PFSK-1 (cell line): ENCODE measurements around the gene PIEZO1.
A peak's percentile ranks its signal among the peaks of the same experiment; 100 is the strongest.

Experiments
- FOXP2 ChIP-seq: optimal IDR thresholded peaks from 2 replicates; pipeline ENCODE3; 2011; ENCODE audit warnings: borderline replicate concordance, control low read depth, inconsistent platforms; ENCODE audit not compliant: insufficient read depth; ENCODE audit errors: extremely low read length, extremely low read depth
- POLR2AphosphoS5 ChIP-seq: IDR thresholded peaks from 2 replicates; pipeline ENCODE4 v1.6.1; 2012; ENCODE audit warnings: low read depth, mild to moderate bottlenecking, control low read depth, low read length, moderate library complexity
- SIN3A ChIP-seq: IDR thresholded peaks from 2 replicates; pipeline ENCODE4 v1.6.1; 2012; ENCODE audit warnings: mild to moderate bottlenecking, low read length, moderate library complexity, borderline replicate concordance; ENCODE audit not compliant: insufficient read depth
- TAF1 ChIP-seq: IDR thresholded peaks from 2 replicates; pipeline ENCODE4 v1.6.1; 2012; ENCODE audit warnings: low read length, control low read depth, borderline replicate concordance; ENCODE audit not compliant: insufficient read depth
- TF ChIP-seq, protein P1 (sequence below), 2 experiments: IDR thresholded peaks; 2 replicates each; pipeline versions ENCODE4 v1.6.1 to v1.8.0; 2011 to 2012; ENCODE audit warnings: low read depth in 2 of 2, low read length in 2 of 2, control low read depth in 1 of 2, inconsistent platforms in 1 of 2, mild to moderate bottlenecking in 1 of 2, moderate library complexity in 1 of 2; ENCODE audit not compliant: insufficient read depth in 1 of 2

PIEZO1 gene

DNA sequence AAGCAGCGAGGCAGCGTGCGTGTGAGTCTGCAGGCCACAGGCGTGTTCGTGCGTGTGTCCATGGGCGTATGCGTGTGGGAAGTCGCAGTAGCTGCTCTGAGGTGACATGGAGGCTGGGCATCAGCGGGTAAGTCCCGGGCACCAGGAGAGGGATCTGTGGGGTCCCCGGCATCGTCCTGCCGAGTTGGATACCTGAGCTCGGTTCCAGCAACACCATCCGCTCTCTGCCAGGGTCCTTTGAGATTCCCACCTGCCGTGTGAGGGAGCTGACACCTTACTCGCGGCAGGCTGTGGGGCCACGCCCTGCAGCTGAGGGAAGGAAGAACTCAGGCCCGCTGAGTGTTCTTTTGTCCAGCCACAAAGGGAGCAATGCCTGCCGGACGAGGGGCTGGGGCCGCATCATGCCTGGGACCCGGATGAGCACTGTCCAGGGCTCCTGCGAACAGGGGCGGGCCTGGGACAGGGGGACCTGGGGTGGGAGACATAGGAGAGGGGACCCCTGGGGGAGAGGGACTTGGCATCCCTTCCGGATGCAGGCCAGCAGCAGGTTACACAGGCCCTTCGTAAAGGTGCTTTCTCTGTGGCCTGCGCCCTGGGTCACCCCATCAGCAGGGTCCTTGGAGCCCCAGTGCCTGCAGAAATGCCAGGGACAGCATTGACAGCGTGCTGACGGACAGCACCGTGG is 93.7 kb downstream of the PIEZO1 start:
- TF ChIP-seq FOXP2, result no peak
- no peak for TF ChIP-seq SIN3A
- no peak for TF ChIP-seq POLR2AphosphoS5
- TF ChIP-seq TAF1, result no peak
- TF ChIP-seq, protein P1, sequence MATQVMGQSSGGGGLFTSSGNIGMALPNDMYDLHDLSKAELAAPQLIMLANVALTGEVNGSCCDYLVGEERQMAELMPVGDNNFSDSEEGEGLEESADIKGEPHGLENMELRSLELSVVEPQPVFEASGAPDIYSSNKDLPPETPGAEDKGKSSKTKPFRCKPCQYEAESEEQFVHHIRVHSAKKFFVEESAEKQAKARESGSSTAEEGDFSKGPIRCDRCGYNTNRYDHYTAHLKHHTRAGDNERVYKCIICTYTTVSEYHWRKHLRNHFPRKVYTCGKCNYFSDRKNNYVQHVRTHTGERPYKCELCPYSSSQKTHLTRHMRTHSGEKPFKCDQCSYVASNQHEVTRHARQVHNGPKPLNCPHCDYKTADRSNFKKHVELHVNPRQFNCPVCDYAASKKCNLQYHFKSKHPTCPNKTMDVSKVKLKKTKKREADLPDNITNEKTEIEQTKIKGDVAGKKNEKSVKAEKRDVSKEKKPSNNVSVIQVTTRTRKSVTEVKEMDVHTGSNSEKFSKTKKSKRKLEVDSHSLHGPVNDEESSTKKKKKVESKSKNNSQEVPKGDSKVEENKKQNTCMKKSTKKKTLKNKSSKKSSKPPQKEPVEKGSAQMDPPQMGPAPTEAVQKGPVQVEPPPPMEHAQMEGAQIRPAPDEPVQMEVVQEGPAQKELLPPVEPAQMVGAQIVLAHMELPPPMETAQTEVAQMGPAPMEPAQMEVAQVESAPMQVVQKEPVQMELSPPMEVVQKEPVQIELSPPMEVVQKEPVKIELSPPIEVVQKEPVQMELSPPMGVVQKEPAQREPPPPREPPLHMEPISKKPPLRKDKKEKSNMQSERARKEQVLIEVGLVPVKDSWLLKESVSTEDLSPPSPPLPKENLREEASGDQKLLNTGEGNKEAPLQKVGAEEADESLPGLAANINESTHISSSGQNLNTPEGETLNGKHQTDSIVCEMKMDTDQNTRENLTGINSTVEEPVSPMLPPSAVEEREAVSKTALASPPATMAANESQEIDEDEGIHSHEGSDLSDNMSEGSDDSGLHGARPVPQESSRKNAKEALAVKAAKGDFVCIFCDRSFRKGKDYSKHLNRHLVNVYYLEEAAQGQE (IDR thresholded peaks at IDR 0.05; ENCODE audit: insufficient read depth in 1 of 2, low read depth in 2 of 2, low read length in 2 of 2), result no peak

DNA sequence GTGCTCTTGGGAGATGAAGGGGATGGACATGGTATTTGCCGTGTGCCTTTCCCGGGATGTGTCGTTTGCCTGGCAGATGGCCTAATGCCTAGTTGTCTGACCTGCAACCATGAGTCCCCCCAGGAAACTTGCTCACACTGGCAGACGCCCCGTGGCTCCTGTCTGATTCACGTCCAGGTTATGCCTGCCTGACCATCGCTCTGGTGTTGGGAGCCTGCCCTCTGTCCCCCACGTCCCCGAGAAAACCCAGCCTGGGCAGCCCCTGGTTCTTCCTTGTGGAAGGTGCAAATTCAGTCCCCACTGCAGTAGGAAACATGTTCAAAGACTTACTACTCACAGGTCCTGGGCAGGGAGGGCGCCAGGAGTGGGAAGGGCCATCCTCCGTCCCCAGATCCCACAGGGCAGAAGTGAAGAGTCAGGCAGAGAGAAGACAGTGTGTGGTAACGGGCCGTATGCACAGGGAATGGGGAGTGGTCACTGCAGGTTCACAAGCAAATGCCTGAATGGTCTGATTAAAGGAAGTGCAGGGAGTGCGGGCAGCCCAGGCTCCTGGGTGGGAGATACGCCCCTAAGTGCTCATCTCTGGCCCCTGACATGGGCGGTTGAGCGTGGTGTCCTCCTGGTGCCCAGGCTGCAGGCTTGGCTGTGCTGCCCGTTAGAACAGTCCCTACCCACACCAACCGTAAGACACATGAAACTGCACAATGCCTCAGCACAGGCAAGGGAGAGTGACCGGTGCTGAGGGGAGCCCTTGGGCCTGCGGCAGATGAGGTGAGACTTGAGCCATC is 94.5 kb downstream of the PIEZO1 start:
- TF ChIP-seq POLR2AphosphoS5, result no peak

DNA sequence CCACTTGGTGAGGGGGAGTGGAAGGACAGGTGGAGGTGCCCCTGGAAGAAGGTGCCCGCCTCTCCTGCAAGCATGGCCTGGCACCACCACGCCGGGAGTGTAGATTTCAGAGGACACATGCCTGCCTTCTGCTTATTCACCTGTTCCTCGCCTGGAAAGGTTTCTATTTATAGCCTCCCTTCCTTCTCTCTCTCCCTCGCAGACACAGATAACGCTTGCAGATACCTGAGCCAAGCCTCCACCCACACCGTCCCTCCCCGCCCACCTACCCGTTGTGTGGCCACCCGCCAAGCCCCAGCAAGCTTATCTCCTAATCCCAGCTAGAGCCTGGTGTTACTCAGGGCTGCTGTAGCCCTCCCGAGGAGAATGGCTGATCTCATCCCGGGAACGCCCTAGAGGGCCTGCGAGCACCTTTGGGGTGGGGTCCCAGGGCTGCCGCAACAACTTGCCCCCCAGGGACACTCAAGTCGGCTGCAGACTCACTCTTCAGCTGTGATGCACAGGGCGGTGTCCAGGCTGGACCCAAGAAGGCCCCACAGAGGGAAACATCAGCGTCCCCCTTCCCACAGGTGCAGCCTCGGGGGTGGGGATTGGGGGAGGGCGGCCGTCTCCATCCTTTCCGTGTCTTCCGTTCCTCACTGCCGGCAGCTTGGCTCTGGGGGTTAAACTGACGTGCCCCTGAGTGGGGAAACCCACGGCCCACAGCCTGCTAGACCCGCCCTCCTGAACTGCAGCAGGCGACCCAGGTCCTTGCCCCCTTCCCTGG is 96.8 kb downstream of the PIEZO1 start:
- TF ChIP-seq, protein P1 (IDR thresholded peaks at IDR 0.05; ENCODE audit: insufficient read depth in 1 of 2, low read depth in 2 of 2, low read length in 2 of 2), result no peak
- TF ChIP-seq SIN3A (no peak), FOXP2 (no peak), POLR2AphosphoS5 (no peak)

DNA sequence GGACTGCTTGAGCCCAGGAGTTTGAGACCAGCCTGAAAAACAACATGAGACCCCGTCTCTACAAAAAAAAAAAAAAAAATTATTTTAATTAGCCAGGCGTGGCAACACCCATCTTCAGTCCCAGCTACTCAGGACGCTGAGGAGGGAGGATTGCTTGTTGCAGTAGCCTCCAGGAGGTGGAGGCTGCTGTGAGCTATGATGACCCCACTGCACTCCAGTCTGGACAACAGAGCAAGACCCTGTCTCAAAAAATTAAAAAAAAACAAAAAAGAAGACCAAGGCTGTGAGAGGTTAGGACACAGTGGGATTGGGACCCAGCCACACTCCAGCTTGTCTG is 97.4 kb downstream of the PIEZO1 start:
- no peak for TF ChIP-seq FOXP2
- no peak for TF ChIP-seq SIN3A

DNA sequence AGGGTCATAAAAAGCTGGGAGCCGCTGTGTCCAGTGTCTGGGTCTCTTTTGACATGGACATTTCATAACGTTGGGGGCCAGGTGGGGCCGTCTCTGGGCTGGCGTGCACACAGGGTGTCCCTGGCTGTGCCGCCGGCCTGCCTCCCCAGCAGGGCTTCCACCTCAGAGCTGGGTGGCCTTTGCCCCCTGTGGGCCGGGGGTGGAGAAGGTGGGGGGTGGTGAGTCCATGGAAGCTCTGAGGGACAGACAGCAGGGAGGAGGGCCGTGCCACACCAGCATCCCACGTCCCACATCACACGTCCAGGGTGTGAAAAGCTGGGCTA is 97.8 kb downstream of the PIEZO1 start:
- TF ChIP-seq, protein P1 (IDR thresholded peaks at IDR 0.05; ENCODE audit: insufficient read depth in 1 of 2, low read depth in 2 of 2, low read length in 2 of 2), result no peak
- TF ChIP-seq TAF1 (no peak), FOXP2 (no peak), POLR2AphosphoS5 (no peak)

DNA sequence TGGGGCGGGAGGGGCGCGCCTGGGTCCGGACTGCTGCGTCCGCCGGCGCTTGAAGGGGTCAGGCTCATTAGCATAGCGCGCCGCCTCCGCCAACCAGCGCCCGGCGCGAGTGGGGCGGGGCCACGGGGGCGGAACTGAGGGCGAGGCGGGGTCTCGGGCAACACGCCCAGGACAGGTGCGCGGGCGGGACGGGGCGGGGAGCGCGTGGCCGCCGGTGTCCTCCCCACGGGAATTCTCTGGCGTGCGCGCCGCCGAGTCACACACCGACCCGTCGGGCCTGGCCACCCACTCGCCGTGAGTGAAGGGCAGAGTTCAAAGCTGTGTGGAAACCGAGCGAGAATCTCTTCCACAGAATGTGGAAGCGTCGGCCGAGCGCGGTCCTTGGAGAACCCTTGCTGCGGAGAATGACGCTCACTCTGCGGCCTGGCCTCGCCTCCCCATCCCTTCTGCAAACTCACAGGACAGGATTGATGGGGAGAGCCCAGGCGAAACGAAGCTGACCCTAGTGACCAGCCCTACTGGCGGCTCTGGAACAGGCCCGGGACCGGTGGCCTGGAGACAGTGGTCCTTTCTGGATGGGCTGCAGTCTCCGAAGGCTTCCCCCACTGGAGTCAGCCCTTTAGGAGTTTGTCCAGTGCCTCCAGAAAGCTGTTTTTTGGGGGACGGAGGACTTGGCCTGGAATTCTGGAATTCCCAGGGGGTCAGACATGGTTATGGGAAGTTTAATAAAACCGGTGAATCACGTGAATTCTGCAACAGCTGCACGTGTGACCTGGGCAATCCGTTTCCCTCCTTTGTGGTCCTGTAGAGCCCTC is 98.4 kb downstream of the PIEZO1 start, which contains the start of gene SNAI3:
Gene SNAI3, minus strand, starts transcription at position 69 of the 815 bp plus-strand sequence. CDS start 101 bp downstream, outside the sequence.
- TF ChIP-seq FOXP2, result peak; percentile 43
- TF ChIP-seq POLR2AphosphoS5, result no peak

DNA sequence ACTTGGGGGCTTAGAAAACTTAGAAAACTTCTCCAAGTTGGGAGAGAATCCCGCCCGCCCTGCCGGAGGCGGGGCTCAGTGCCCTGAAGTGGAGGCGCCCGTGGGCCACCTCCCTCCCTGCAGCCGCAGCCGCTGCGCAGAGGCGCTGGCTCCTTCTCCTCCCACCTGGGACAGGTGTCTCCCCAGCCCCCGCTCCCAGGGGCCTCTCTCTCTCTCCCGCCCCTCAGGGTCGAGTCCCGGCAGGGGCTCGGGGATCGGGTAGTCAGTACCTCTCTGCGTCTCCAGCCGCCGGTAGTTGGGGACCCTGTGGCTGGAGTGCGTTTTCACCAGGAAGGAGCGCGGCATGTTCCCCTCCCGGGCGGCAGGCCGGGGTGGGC is 99.0 kb downstream of the PIEZO1 start:
- no peak for TF ChIP-seq FOXP2
- TF ChIP-seq TAF1, result no peak
- no peak for TF ChIP-seq POLR2AphosphoS5
- TF ChIP-seq, protein P1 (IDR thresholded peaks at IDR 0.05; ENCODE audit: insufficient read depth in 1 of 2, low read depth in 2 of 2, low read length in 2 of 2), result no peak
- no peak for TF ChIP-seq SIN3A
